HG03095 (cell line): Measurements from ENCODE around the gene RFX3.

Experiments
- ATAC-seq: cut with Tn5 transposase; IDR thresholded peaks from one replicate; pipeline ENCODE4 v1.9.1; 2021; ENCODE audit warnings: moderate library complexity; ENCODE audit not compliant: unreplicated experiment

RFX3 gene

DNA sequence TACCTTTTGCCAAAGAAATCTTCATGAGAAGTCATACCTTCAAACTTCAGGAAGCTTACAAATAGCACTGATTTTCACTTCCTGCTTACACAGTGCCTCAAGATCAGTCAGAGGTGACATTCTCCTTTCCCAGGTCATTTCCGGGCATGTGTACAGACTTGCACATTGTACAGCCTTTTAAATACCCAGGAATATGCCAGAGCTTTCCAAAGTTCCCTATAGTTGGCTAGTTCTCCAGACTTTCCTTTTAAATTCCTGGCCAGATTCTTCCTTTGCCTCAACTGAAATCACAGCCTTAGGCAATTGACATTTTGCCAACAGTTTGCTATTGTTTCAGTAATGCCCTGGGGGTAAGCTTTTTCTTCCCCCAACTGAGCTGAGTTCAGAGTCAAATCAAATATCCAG lies 47.2 kb downstream of the RFX3 start:
- peak; percentile 38 for ATAC-seq

DNA sequence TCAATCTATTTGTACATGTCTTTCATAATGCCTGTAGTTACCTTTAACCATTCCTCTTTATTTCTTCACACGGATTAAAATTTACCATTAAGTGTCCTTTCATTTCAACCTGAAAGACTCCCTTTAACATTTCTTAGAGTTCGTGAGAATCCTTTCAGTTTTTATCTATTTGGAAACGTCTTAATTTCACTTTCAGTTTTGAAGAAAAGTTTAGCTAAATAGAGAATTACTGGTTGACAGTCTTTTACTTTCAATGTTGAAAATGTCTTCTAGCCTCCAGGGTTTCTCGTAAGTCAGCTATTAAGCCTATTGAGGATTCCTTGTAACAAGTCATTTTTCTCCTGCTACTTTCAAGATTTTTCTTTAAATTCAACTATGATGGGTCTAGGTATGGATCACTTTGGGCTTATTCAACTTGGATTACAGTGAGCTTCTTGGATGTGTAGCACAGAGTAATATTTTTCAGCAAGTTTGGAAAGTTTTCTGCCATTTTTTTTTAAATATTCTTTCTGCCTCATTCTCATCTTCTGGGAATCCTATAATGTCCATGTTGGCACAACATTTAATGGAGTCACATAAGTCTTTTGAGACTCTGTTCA lies 48.5 kb downstream of the RFX3 start:
- ATAC-seq: no peak

DNA sequence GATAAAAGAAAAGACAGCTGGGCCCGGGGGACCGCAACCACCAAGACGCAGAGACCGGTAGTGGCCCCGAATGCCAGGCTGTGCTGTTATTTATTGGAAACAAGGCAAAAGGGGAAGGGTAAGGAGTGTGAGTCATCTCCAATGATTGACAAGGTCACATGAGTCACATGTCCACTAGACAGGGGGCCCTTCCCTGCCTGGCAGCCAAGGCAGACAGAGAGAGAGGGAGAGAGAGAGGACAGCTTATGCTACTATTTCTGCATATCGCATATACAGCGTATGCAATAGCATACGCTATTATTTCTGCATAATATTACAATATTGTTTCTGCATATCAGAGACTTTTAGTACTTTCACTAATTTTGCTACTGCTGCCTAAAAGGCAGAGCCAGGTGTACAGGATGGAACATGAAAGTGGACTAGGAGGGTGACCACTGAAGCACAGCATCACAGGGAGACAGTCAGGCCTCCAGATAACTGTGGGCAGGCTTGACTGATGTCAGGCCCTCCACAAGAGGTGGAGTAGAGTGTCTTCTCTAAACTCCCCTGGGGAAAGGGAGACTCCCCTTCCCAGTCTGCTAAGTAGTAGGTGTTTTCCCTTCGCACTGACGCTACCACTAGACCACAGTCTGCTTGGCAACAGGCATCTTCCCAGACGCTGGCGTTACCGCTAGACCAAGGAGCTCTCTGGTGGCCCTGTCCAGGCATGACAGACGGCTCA lies 50.3 kb downstream of the RFX3 start:
- ATAC-seq: peak; percentile 27

GRCh38 chr9:3474821-3475220 lies 51.0 kb downstream of the RFX3 start:
- ATAC-seq: no peak

- peak; percentile 32 for ATAC-seq
These were observed 52.4 kb downstream of the RFX3 start for GRCh38 chr9:3473405-3473804.

GRCh38 chr9:3471883-3472282 lies 53.9 kb downstream of the RFX3 start:
- no peak for ATAC-seq

GRCh38 chr9:3468421-3469205 lies 57.2 kb downstream of the RFX3 start:
- no peak for ATAC-seq

DNA sequence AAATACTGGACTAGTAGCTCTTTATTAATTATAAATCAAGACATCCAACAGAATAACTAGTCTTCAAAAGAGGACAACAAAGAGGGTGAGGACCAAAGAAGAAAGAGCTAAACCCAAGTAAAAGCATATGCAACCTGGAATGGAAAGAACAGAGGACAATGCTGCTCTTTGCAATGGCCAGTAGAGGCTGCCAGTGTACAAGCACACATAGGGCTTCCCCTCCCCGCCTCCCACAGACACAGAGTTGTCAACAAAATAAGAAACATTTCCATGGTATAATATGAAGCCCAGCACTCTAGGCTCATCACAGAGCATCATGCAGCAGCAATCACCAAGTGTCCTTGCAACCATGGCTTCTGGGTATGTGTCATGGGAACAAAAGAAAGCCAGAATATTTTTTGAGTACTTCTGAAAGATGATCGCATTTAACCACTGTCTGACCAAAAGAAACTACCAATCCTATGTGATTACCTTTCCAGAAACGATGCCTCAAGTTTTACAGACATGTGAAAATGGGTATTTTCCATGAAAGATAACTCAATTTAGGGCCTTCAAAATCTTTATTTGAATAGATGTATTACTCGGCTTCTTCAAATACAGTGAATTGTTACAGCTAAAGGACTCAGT lies 58.1 kb downstream of the RFX3 start:
- ATAC-seq: peak; percentile 98

- ATAC-seq: no peak
These were observed 61.7 kb downstream of the RFX3 start for GRCh38 chr9:3464033-3464638.

GRCh38 chr9:3458806-3459475 lies 66.9 kb downstream of the RFX3 start:
- no peak for ATAC-seq

DNA sequence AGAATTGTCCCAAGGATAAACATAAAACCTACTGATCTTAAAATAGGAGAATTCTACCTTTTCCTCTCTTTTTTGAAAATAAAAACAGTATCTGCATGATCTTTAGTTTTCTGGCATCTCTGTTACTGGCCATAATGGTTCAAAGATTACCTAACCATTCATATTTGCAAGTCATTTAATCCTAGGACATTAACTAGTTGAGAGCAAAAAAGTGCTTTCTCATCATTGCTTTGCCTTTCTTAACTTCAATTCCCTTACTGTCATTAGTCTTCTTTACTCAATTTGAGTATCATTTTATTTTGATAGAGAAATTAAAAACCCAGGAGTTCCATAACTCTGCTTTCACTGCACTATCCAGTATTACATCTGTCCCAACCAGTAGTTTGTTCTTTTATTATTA lies 68.6 kb downstream of the RFX3 start:
- ATAC-seq: no peak

DNA sequence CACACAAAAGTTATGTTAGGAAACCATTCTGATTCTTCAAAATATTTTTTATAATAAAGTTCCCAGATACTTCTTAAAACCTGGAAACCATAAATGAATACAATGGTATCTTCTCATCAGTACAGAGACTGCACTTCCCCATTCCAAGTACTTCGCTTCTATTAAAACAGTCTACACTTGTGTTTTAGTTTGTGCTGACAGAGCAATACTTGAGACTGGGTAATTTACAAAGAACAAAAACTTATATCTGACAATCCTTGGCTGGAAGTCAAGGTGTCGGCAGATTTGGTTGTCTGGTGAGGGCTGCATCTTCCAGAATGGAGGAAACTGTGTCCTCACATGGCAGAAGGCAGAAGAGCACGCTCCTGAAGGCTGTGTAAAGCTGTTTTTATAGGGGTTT lies 70.1 kb downstream of the RFX3 start:
- no peak for ATAC-seq

DNA sequence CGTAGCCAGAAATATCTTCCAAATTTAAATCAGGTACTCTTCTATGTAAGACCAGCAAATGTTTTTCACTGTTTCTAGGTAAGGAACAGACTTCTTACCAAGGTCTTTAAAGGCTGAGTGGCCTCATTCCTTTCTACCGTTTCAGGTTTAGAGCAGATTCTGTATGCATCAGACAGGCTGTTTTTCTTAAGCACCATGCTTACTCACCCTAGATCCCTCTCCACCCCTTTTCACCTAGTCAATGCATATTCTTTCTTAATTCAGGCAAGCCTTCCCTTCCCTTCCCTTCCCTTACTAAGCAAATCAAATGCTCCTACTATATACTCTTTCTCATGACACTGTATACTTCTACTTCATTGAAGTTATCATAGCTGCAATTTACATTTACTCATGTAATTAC lies 70.7 kb downstream of the RFX3 start:
- ATAC-seq: no peak

DNA sequence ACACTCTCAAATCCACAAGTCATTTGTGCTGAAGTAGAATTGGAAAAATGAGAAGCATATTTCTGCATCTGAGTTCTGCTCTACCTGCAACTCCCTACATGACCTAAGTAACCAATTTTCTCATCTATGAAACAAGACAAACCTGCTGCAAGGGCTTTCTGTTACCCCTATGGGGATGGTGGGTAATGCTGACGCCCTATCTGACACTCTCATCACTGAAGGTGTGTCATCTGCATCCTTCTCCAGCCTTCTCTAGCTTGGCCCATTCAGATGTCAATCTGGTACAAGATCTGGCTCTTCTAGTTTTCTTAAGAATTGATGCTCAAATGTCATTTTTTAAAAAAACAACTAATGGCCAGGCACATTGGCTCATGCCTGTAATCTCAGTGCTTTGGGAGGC lies 73.8 kb downstream of the RFX3 start:
- no peak for ATAC-seq

- ATAC-seq: no peak
These were observed 78.0 kb downstream of the RFX3 start for GRCh38 chr9:3447788-3448187.

DNA sequence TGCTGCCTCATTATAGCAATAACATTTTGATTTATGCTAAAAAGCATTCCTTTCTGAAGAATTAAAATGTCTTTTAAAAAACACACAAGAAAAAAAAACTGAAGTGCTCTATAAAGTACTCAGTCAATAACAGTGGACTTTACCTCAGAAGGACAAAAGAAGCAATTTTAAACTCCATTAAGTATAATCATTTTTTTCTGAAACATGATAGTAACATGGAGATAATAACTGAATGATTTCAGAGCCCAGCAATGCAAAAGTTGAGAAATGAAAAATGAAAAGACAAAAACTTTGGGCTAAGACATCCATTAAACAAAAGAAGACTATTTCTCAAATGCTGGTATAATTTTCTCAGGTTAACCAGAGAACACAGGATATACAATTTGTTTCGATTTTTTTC lies 78.7 kb downstream of the RFX3 start:
- no peak for ATAC-seq

- ATAC-seq: no peak
These were observed 79.5 kb downstream of the RFX3 start for GRCh38 chr9:3446313-3446712.

- ATAC-seq: no peak
These were observed 81.8 kb downstream of the RFX3 start for GRCh38 chr9:3444016-3444415.

DNA sequence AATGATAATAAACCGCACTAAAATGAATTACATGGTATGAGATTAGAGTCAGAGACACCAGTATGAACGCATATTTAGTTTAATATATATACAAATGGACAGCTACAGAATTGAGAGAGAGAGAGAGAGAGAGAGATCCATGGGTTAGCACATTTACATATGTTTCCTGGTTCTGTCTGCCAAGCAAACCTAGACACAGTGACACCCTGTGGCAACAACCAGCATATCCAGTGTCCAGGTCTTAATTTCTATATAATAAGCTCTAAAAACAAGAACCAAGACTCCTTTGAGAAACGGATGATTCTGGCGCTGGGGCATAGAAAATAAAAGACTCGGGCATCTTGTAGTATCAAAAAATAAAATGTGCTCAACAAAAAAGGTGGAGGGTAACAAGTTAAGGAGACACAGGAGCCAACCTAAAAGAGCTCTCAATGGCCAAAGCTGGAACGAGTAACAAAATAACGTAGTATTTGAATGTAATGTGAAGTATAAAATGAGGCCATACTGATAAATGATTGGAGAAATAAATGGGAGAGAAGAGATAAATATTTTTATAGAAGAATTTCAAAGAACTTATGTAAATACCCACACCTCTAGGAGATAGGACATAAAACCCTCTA lies 84.5 kb downstream of the RFX3 start:
- peak; percentile 96 for ATAC-seq
